A172 (cell line): Measurements from ENCODE around the gene UNCX. TPM values are rescaled to one million over a fixed set of nuclear protein-coding genes. Genes with fewer than 3 reads are reported as not detected.
"Not testable (repeated sequence)": the region's sequence is repeated elsewhere in the genome, so short reads cannot be mapped to it uniquely, and the experiment has no call there.

ENCODE experiments used
- DNase-seq: peaks from one replicate; pipeline ENCODE4 v3.0.0-alpha.2; 2015; ENCODE audit warnings: low spot score
- total RNA-seq: library from RNA; depleted of rRNA; stranded (reverse); fragments of >200 nt; shearing (Covaris generic); gene quantifications from 2 replicates; pipeline ENCODE4 v1.2.3, GENCODE V29; 2014

Gene UNCX
- total RNA-seq, 1 experiment from 2014 or later, result not detected

DNA sequence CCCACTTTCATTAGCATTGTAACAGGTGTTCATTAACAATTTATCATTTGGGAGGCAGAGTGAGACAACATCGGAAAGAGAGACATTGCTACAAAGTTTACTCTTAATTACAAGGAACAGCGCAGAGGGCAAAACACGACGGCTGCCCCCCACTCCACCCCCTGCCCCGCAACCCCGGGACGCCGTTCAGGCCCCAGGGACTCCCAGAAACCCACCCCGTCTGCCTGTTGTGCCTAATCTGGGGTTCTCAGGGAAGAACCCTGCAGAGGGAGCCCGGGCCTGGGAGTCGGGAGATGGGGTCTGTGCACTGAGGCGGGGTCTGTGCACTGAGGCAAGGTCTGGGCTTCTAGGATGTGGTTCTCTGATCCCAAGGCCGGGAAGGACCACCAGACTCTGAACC, 25.2 kb downstream of the UNCX start:
- DNase-seq, result no peak

- no peak for DNase-seq
Measured at GRCh38 chr7:1259621-1260243, 27.1 kb downstream of the UNCX start.

- DNase-seq, result no peak
Measured at GRCh38 chr7:1260244-1260635, 27.6 kb downstream of the UNCX start.

GRCh38 chr7:1261036-1261435, 28.4 kb downstream of the UNCX start:
- not testable (repeated sequence) for DNase-seq

DNA sequence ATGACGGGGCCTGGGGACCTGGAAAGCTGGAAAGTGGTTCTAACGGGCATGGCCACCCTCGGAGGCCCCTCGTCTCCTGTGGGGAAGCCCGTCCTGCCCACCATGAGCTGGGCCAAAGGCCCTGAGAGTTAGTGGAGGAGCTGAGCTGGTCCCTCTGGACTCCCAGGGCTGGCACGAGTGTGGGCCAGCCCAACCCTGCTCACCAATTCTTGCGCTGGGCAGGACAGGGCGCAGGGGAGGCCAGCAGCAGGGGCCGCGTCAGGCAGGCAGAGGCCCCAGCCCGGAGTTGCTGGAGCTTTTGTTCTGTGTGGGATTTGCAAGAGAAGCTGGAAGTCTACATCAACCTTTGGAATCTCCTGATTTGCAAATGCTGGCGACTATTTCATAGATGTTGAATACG, 29.8 kb downstream of the UNCX start:
- DNase-seq, result no peak

DNA sequence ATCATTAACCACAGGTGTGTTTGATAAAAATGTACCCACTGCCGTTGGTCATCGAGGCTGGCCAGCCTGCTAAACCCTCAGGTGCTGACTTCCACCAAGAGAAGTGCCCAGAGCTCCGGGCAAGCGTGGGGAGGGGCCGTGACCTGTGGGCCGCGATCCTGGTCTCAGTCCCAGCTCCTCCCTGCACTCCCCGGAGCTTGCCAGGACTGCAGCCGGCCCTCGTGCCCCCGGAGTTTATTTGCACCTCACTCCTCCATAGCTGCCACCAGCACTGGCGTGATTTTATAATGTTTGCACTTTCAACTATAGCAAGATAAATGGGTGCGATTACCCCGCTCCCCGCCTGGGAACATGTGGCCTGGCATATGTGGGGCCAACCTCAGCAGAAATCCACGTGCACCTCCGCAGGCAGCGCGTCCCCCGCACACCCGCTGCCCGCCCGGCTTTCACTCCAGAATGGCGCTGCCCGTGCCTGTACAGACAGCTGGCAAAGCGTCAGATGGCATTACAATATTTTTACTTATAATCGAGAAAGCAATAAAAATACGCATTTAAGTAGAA, 30.8 kb downstream of the UNCX start:
- DNase-seq, result no peak

DNA sequence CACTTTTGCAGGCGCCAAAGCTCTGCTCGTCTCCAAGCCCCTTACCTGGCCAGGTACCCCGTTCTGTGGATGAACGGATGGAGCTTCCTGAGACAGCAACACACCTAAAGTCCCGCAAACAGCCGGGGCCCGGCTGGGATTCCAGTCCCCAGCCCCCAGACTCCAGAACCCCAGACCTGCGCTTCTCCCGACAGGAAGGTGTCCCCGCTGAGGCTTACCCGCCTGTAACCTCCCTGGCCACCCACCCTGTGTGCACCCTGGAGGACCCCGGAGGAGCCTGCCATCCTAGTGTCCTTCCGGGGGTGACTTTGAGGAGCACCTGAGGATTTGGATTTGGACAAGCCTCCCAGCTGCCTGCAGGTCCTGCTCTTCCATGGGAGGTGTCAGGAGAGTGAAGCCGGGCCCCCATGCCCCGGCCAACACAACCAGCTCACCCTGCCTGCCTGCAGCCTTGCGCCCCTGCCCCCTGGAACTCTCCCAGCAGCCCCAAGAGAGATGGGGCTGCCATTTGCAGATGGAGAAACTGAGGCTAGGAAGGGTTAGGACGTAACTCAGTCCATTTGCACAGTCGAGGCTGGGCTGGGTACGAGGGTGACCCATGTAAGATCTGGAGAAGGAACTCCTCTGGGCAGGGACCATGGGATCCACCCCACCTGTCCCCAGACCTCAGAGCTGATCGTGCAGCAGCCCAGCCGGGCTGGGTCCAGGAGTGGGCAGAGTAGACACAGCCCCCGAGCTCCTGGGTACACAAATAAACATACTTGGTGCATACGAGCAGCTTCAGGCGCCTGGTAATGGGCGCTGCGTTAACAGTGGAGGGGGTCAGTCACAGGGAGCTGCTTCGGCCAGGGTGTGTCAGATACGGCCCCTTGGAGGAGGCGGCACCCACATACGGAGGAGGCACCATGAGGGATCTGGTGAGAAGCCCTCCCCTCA, 31.9 kb downstream of the UNCX start:
- DNase-seq, result no peak

- DNase-seq, result no peak
Measured at GRCh38 chr7:1267016-1267900, 34.6 kb downstream of the UNCX start.

GRCh38 chr7:1268076-1268815, 35.6 kb downstream of the UNCX start:
- no peak for DNase-seq

- DNase-seq, result no peak
Measured at GRCh38 chr7:1268866-1269265, 36.2 kb downstream of the UNCX start.

DNA sequence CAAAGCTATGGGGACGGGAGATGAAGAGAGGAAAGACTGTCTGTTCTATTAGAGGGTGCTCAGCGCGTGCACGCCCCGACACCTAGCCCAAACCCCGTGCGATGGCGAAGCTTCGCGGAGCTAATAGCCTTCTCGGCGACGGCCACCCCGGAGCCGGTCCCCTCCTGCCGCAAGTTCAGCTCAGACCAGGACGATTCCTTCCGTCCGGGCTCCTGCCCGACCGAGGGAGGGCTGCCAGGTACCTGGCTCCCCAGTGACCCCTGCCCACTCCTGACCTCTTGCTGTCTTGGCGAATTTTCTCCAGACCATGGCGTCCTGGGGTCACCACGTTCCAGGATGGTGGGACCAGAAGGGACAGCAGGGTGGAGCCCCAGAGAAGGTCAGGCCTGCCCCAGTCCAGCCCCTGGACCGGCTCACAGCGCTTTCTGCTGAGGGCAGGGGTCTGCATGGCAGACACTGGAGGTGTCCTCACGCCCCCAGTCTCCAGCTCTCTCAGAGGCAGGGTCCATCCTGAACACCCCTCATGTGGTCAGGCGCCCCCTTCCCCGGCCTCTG, 36.7 kb downstream of the UNCX start:
- DNase-seq, result no peak

DNA sequence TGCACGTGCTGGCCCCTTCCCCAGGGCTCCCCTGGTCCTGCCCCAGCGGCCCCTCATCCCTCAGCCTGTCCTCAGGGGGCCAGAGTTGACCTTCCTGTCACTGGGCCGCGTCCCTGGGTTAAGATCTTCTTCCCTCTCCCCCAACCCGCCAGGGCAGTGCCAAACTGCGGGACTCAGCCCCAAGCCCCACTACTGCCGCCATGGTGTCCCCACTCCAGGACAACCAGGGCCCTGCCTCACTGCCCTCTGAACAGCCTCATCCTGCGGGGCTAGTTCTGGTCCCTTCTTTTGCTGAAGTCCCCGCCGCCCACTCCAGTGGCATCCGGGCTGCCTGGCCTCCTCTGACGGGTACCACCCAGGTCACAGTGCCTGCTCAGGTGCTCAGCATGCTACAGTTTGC, 37.5 kb downstream of the UNCX start:
- no peak for DNase-seq

DNA sequence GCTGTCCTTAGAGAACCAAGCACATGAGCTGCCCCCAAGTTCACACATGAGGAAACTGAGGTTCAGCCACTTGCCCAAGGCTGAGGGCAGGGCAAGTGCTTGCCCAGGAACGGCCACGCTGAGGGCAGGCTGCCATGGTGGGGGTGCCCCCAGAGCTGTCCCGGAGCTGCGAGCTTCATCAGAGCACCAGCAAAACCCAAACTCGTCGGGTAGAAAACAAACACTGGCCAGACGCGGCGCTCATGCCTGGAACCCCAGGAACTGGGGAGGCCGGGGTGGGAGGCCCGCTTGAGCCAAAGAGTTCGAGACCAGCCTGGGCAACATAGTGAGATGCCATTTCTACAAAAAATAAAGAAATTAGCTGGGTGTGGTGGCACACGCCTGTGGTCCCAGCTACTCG, 38.4 kb downstream of the UNCX start:
- no peak for DNase-seq

DNA sequence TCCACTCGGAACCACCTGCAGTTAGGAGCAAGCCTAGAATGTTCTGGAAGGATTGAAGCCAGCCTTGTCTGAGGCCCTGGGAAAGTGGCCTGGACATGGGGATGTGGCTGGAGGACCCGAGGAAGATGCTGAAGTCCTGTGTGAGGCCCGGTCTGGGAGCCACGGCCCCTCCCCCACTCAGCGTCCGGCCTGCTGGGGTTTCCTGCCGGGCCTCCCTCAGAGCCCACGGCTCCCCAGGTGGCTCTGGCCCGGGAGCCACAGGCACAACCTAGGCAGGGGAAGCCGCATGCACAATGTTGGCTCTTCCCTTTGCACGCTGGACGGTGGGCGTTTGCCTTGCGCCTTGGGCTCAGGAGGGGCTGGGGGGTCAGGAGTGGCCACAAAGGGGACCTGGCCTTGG, 39.0 kb downstream of the UNCX start:
- no peak for DNase-seq

- not testable (repeated sequence) for DNase-seq
Measured at GRCh38 chr7:1272136-1272535, 39.5 kb downstream of the UNCX start.

DNA sequence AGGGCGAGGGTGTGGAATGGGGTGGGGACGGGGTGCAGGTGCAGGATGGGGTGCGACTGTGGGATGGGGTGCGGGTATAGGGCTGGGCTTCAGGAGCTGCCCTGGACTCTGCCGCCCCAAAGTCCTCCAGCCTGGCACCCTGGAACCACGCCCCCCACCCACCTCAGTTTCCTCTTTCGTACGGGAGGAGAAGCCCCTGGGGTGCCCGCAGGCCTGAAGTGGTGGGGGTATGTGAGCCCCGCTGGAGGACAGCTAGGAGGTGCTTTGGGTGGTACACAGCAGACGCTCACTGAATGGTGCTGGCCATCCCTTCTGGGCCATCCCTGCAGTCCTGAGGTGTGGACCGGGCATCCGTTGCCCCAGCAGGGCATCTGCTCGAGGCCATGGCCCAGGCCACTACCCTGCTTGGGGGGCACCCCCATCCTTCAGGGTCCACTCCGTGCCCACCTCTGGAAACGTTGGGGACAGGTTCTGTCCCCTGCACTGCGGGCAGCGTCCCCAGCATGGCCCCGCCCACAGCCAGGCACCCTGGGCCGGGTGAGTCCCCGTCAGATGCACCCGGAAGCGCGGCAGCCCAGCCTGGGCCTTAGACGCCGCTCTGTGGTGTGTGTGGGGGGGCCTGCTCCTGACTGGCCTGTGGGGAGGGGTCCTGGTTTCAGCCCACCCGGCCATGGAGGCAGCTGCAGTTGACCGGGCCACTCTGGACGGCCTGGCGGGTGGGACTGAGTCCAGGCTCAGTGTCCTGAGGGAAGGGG, 41.6 kb downstream of the UNCX start:
- DNase-seq, result no peak

DNA sequence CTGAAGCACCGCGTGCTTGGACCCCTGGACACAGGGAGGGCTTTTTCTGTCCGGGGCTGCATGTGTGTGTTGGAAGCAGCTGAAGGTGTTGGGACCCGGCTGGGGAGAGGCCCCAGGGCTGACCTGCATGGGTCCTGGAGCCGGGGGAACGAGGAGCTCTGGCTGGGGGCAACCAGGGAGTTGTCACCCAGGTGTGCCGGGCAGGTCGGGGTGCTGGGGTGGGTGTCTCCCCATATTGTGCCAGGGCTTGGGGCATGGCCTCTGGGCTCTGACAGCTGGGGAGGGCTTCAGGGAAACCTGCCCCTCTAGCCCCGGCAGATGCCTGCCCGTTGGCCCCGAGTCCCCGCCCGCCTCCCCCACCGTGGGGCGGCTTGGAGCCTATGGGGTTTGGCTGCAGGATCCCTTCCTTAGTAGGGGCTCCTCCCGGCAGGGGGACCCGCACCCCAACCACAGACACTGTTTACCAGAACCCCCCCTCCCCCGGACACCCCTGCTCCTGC, 42.3 kb downstream of the UNCX start:
- no peak for DNase-seq

- no peak for DNase-seq
Measured at GRCh38 chr7:1275451-1276381, 43.0 kb downstream of the UNCX start.
